ENCODE results near the gene TREH.

The TREH gene

GRCh38 chr11:118662401-118663271 is 16.8 kb downstream of the TREH start:
- no peak for DNase-seq

GRCh38 chr11:118661425-118662301 is 17.8 kb downstream of the TREH start:
- no peak for DNase-seq

GRCh38 chr11:118660681-118661424 is 18.6 kb downstream of the TREH start:
- no peak for DNase-seq

GRCh38 chr11:118659953-118660680 is 19.3 kb downstream of the TREH start:
- DNase-seq, result no peak

GRCh38 chr11:118659314-118659952 is 20.0 kb downstream of the TREH start:
- DNase-seq, result peak; percentile 86

GRCh38 chr11:118658429-118659313 is 20.8 kb downstream of the TREH start:
- no peak for DNase-seq

GRCh38 chr11:118657709-118658428 is 21.6 kb downstream of the TREH start:
- no peak for DNase-seq

GRCh38 chr11:118657238-118657637 is 22.2 kb downstream of the TREH start:
- DNase-seq, result no peak

GRCh38 chr11:118656563-118657165 is 22.8 kb downstream of the TREH start:
- no peak for DNase-seq

GRCh38 chr11:118655486-118656190 is 23.8 kb downstream of the TREH start:
- no peak for DNase-seq

- DNase-seq, result no peak
These were observed 25.6 kb downstream of the TREH start for GRCh38 chr11:118653684-118654390.

GRCh38 chr11:118652681-118653181 is 26.7 kb downstream of the TREH start:
- no peak for DNase-seq

- DNase-seq, result no peak
These were observed 27.6 kb downstream of the TREH start for GRCh38 chr11:118651820-118652219.

- no peak for DNase-seq
These were observed 29.1 kb downstream of the TREH start for GRCh38 chr11:118650366-118650765.

- no peak for DNase-seq
These were observed 29.5 kb downstream of the TREH start for GRCh38 chr11:118649941-118650340.

- DNase-seq, result no peak
These were observed 31.2 kb downstream of the TREH start for GRCh38 chr11:118648291-118648690.

- DNase-seq, result no peak
These were observed 33.1 kb downstream of the TREH start for GRCh38 chr11:118646393-118646792.

- no peak for DNase-seq
These were observed 34.3 kb downstream of the TREH start for GRCh38 chr11:118645066-118645715.
